ENCODE measurements around the gene RTL3.

The RTL3 gene

GRCh38 chrX:78618987-78619386 is 40.1 kb downstream of the RTL3 start:
- no peak for DNase-seq (ENCODE audit: low read depth in 2 of 2)

DNA sequence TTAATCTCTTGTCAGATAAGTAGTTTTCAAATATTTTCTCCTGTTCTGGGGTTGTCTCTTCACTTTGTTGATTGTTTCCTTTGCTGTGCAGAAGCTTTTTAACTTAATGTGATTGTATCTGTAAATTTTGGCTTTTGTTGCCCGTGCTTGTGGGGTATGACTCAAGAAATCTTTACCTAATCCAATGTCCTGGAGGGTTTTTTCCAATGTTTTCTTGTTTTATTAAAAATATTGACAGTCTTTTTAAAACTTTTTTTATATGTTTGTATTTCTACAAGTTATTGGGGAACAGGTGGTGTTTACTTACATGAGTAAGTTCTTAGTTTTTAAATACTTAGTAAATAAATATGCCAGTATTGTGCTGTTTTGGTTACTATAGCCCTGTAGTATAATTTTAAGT is 44.9 kb downstream of the RTL3 start:
- DNase-seq (ENCODE audit: low read depth in 2 of 2): no peak
